GM21360 (cell line): ENCODE results near the gene TSNAXIP1.
A peak's percentile ranks its signal among the peaks of the same experiment; 100 is the strongest.

Experiments
- ATAC-seq: cut with Tn5 transposase; IDR thresholded peaks from one replicate; pipeline ENCODE4 v1.9.1; 2021; ENCODE audit warnings: mild to moderate bottlenecking, moderate library complexity; ENCODE audit not compliant: unreplicated experiment

The TSNAXIP1 gene, protein sequence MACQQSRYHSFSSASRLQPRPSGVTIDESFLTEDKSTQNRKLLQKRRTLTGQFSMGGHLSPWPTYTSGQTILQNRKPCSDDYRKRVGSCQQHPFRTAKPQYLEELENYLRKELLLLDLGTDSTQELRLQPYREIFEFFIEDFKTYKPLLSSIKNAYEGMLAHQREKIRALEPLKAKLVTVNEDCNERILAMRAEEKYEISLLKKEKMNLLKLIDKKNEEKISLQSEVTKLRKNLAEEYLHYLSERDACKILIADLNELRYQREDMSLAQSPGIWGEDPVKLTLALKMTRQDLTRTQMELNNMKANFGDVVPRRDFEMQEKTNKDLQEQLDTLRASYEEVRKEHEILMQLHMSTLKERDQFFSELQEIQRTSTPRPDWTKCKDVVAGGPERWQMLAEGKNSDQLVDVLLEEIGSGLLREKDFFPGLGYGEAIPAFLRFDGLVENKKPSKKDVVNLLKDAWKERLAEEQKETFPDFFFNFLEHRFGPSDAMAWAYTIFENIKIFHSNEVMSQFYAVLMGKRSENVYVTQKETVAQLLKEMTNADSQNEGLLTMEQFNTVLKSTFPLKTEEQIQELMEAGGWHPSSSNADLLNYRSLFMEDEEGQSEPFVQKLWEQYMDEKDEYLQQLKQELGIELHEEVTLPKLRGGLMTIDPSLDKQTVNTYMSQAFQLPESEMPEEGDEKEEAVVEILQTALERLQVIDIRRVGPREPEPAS

DNA sequence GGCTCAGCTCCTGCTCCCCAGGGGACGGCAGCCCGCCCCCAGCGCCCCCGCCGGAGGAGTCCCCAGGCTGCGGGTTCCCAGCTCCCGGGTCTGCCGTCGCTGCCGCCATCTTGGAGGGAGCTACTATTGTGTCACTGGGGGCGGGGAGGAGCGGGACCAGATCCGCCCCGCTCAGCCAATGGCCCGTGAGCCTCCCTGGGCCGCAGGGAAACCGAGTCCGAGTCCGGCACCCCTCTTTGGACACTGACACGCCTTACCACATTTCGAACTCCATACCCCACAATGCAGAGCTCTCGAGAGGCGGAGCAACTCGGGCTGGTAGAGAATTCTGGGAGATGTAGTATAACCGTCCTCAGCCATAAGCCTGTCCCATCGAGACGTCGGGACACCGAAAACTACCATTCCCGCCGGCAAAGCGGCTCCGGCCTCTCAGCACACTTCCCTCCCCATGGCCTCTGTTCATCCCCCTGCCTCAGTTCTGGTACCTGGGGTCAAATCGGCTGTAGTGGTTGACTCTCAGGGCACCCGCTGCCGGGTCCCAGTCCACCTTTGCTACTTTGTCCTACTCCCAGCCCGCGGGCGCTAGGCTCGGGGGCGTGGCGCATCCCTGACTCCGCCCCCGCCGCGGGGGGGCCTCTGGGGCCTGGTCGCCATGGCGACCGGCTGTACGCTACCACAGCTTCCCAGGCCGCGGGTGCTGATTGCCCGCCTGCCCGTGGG lies at the start of gene TSNAXIP1, which contains the start of gene RANBP10:
Gene TSNAXIP1 (plus strand): TSS at position 462 of the 720 bp plus-strand sequence. CDS start 261 bp downstream, outside the sequence.
Gene RANBP10 (minus strand): TSS at position 133 of the 720 bp plus-strand sequence. CDS start 24 bp downstream, at position 109.
- ATAC-seq = peak; percentile 86

DNA sequence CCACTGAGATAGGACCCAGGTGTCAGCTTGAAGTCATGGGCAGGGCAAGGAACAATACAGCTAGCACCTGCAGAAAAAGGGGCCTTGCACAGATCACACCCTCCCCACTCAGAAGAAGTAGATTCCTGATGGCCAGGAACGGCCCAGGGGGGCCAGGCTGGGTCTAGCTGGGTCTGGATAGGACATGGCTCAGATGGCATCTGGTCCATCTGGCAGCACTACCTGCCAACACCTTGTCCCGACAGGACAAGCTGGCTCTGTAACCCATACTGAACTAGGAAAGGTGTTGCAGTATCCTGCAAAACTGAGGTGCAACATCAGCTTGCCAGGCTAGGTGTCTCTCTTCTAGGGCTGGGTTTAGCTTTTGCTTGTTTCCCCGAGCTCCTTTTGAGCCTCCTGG lies 48.7 kb upstream of the TSNAXIP1 start:
- no peak for ATAC-seq

DNA sequence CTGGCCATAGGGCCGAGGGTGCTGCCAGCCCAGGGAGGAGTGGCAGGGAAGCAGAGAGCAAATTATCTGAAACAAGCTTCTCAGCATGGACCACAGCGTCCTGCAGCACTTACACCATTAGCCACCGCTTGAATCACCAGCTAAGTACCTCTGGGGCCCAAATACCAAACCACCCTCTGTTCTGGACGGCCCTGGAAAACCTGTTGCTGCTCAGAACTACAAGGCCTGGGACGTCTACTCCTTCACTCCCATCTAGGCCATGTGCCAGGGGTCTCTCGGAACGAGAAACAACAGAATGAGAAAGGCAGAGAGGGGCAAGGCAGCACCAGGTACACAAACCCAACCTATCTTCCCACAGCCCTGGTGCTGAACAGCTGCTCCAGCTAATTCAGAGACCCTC lies 47.7 kb upstream of the TSNAXIP1 start:
- ATAC-seq = no peak

DNA sequence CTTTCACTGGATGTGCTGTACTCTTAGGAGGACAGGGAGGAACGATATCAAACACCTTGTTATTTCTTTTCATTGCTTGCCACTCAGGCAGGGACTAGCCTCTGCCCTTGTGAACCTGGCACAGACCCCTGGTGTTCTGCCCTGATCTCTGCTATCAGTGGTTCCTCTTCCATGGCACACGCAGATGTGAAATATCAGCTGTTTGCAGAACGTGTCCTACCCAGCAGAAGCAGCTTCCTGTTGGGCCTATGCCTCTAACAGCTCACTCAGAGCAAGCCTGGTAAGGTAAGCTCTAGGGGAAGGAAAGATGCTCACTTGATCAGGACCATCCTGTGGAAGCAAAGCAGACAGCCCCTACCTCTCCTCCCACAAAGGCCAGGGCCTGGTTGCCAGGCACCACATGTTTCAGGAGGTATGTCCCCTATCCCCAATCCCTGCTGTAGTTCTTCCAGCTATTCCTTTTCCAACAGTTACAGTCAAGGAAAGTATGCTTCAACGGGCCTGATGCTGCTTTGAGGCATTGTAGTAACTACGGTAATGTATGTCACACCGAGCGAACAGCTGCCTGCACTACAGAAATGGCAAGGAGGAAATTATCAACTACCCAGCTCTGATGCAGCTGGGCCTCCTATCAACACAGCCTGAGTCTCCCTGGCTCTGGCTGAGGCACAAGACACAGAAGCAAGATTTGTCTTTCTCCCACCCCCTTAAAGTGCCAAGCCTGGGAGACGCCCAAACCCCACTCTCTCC lies 46.3 kb upstream of the TSNAXIP1 start:
- ATAC-seq = no peak

DNA sequence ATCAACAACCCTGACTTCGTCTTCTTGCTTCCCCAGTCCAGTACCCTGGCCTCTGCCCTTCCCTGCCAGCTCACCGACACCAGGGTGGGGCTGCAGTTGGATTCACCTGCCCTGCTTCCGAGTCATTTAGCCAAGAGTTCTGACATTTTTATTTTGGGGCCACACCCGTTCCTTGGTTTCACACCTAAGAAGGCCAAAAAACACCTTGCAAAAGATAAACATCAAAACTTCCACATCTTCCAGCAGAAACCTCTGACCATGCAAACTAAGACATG lies 45.8 kb upstream of the TSNAXIP1 start:
- ATAC-seq = no peak

DNA sequence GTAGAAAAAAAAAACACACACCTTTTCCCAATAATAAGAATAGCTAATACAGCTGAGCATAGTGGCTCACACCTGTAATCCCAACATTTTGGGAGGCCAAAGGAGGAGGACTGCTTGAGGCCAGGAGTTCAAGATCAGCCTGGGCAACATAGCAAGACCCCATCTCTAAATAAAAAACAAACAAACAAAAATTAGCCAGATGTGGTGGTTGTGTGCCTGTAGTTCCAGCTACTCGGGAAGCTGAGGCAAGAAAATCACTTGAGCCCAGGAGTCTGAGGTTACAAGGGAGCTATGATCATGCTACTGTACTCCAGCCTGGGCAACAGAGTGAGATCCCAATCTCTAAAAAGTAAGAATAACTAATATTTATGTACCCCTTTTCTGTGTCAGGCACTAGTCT lies 44.8 kb upstream of the TSNAXIP1 start:
- ATAC-seq = no peak

DNA sequence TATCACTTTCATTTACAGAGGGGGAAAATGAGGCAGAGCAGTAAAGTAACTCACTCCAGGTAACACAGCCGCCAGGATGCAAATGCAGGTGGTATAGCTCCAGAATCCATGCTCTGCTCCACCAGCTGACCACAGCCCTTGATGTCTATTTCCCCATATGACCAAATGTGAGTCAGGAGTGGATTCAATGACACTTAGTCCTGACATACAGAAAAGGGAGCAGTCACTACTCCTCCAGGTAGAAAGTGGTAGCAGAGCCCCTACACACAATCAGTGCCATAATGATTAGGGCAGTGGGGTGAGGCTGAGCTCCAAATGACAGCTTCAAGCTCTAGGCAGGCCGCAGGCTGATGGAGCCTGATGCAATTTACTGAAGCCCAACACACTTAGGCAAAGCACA lies 44.3 kb upstream of the TSNAXIP1 start:
- no peak for ATAC-seq

DNA sequence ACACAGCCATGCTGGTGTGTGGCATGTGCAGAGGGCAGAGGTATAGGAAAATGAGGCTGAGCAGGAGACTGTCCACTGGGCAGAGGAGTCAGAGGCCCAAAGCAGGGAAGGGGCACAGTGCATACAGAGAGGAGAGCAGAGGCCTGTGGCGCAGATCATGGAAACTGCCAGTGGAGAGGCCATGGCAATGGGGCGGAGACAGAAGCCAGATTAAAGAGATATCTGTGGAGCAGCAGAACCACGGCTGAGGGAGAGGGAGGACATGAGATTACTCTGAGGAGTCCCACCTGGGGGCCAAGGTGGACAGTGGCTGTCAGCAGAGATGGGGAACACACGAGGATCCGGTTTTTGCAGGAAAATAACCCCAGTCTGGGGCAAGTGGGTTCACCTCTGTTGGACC lies 43.6 kb upstream of the TSNAXIP1 start:
- no peak for ATAC-seq

DNA sequence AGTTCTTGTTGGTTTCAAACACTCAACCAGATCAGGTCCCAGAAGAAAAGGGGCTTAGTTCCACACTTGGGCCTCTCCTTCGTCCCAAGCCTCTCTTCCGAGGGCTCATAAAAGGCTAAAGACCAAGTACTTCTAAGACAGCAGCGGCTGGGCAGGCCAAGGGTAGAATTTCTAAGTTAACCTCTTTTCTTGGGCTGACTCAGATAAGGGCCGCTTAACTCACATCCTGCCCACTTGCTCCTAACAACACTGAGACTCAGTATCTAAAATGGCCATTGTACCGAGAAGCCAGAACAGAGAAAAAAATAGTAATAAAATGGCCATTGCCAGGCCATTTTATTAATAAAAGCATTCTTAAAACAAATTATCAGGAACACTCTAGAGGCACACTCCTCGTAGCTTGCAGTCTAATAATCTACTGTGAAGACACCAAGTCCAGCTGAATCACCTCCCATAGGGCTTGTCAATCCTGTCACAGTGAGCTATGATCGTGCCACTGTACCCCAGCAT lies 42.5 kb upstream of the TSNAXIP1 start:
- no peak for ATAC-seq

DNA sequence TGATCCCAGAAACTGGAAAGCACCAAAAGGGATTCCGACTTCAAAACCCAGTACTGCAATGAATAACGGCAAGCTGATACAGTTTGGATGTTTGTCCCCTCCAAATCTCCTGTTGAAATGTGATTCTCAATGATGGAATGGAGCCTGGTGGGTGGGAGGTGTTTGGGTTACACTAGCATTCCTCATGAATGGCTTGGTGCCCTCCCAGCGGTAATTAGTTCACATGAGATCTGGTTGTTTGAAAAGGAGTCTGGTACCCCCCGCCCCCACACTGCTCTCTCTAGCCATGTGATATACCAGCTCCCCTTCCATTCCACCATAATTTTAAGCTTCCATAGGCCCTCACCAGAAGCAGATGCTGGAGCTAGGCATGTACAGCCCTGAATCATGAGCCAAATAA lies 40.4 kb upstream of the TSNAXIP1 start:
- no peak for ATAC-seq

DNA sequence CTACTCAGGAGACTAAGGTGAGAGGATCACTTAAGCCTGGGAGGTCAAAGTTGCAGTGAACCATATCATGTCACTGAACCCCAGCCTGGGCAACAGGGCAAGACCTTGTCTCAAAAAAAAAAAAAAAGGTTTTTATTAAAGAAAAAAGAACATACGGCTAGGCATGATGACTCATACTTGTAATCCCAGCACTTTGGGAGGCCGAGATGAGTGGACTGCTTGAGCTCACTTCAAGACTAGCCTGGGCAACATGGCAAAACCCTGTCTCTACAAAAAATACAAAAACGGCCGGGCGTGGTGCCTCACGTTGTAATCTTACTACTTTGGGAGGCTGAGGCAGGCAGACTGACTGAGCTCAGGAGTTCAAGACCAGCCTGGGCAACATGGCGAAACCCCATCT lies 38.7 kb upstream of the TSNAXIP1 start:
- ATAC-seq = no peak

DNA sequence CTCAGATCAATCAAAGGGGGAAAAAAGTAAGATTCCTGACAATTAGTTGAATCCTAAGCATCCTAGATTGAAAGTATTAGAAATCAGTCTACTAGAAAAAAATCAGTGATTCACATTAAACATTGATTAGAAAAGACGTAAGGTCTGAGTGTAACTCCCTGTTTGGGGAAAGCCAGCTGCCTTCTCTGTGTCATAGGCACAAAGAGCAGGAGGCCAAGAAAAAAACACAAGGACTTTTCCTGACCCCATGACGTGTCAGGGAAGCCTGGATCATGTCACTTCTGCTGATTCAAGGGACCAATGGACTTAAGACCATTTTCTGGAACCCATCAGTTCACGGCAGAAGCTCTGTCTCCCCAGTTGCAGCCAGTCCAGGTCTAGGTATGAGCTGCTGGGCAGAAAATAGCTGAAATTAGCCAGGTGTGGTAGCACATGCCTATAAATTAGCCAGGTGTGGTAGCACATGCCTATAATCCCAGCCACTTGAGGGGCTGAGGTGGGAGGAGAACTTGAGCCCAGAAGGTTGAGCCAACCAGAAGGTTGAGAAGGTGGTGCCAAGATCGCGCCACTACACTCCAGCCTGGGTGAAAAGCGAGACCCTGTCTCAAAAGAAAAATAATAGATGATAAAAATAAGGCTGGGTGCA lies 36.2 kb upstream of the TSNAXIP1 start:
- ATAC-seq = no peak

DNA sequence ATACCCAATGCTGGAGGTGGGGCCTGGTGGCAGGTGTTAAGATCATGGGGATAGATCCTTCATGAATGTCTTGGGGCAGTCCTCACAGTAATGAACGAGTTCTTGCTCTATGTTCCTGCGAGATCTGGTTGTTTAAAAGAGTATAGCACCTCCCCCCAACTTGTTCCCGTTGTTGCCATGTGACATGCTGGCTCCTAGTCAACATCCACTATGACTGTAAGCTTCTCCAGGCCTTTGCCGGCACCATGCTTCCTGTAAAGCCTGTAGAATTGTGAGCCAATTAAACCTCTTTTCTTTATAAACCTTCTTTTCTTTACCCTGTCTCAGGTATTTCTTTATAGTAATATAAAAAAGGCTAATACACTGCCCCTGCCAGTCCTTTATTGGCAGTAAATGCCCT lies 33.6 kb upstream of the TSNAXIP1 start:
- no peak for ATAC-seq

DNA sequence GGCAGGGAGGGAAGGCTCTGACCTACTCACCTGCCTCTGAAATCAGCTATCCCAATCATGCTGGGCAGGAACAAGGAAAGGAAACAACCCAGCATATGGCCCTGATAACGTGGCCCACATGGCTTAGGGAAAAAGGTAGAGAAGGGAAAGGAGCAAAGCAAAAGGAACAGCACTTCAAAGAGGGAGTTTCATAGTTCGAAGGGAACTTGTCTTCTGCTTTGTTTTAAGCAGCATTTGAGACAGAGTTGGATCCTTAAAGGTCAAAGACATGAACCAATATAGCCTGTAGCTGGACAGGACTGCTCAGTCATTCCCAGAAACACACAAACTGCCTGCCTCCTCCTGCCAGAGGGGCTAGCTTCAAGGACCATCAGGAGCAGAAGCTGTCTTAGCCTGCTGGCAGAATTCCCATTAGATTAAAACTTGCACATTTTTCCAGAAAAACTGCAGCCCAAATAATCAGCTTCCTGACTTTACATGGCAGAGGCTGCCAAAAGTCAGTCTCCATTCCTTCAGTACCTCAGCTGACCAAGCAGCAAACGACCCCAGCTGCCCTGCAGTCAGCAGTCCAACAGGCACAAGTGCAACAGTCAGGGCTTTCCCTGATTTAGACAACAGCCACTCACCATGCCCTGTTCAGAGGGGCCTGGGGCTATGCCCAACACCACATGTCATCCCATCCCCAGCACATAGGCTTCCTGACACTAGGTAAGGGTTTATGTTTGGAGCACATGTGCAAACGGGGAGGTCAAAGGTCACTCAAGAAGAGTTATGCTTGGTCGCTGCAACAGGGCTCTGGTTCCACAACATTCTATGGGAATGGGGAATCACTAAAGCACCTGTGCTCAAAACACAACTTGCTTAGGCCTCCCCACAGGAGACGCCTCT lies 32.9 kb upstream of the TSNAXIP1 start:
- no peak for ATAC-seq

DNA sequence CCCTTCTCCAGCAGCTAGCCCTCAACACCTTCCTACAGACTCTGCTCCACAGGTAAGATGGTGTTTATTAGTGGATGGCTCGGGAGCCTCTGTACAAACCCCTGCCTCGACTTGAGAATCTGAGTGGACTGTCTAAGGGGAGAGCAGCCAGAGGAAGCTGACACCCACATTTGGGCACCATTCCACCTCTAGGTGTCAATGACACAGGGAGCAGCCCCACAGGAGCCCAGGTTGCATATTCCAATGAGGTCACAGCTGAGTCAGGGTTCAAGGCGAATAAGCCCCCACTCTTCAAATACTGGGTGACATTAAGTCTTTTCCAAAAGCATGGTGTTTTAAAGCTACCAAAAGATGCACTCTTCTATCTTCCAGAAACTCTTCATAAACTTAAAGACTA lies 32.2 kb upstream of the TSNAXIP1 start:
- no peak for ATAC-seq

DNA sequence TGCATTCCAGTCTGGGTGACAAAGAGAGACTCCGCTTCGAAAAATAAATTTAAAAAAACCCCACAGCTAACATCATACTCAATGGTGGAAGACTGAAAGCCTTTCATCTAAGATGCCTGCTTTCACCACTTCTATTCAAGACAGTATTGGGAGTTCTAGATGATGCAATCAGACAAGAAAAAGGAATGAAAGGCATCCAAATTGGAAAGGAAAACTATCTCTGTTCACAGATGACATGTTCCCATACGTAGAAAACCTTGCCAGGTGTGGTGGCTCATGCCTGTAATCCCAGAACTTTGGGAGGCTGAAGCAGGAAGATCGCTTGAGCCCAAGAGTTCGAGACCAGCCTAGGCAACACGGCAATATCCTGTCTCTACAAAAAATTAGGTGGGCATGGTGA lies 31.4 kb upstream of the TSNAXIP1 start:
- ATAC-seq = no peak

DNA sequence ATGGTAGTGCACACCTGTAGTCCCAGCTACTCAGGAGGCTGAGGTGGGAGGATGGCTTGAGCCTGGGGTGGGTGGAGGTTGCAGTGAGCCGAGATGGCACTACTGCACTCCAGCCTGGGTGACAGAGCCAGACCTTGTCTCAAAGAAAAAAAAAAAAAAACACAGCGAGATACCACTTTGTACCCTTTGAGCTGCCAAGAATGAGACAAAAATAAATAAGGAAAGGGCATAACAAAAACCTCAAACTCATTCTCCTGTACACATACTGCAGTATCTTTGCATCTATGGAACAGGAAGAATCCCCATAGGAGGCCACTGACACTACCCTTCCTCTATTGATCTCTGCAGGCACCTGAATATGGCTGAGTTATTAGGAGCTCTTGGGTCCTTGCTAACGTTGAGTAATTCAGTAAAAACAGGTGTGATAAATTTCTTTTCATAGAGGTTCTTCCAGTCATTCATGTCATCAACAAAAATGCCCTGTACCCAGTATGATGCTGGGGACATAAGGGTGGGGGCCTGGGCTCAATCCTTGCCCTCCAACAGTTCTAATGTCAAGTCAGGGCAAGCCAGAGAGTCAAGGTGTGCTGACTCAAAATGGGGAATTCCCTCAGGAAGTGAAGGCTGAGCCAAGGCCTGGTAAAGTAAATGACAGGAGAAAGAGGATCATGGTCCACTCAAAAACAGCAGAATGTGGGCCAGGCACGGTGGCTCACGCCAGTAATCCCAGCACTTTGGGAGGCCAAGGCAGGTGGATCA lies 27.3 kb upstream of the TSNAXIP1 start:
- no peak for ATAC-seq

DNA sequence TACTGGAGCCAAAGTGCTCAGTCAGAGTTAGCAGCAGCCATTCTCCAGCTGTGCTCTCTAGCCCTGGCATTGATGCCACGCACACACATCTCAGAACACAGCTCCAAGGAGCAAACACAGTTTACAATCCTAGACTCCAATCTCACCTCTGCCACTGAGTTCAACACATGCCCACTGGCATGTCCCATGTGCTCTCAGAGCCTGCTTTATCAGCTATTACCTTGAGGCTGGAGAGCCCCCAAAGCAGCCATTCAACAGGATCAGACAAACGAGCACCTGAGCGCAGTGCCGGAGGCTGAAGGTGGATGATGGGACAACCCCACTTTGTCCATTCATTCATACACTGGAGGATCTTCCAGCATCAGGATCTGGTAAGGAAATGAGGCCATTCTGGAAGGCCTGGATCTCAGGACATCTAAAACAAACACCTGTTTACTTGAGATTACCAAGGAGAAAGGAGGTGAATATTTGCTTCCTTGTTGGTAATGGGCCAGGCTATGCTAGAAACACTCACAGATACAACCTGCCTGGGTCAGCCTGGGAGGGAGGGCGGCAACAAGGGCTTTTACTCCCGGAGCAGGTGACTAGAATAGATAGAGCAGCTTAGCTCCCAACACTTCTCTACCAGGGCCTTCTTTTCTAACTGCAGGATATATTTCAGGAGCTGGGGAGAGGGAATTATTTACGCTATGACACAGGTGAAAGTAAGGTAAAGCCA lies 25.7 kb upstream of the TSNAXIP1 start:
- no peak for ATAC-seq
